ENCODE data around the gene PADI1. TPM values are rescaled to one million over a fixed set of nuclear protein-coding genes. Genes with fewer than 3 reads are reported as not detected.

PADI1 gene
- total RNA-seq, 4 donors from 2014 or later = 3.2 to 24.2 (median 6.6) TPM

DNA sequence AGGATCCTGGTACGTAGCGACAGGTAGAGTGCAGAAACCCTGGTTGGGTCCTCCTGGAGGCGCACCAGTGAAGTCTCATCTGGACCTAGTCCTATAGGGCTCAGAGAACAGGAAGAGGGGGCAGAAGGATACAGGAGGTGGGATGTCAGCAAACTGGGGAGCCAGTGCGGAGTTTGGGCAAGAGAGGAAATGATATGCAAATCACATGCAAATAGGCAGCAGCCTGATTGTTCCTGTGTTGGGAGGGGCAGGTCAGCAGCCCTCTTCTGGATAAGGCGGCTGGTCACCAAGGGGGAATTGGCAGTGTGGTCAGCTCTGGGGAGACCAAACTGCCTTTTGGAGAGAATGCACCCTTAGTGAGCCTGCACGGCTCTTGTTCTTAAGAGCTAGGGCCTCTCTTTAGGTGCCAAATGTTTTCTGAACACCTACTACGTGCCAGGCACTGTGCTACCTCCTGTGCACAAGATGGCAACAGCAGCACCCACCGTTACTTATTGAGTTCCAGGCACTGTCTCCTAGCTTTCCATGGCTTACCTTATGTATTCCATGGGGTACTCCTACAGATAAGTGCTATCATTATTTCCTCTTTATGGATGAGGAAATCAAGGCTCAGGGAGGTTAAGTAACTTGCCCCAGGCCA, 25.9 kb downstream of the PADI1 start:
- 66 to 84% methylated on average over 8 of the region's 8 CpGs for WGBS, 2 donors
- H3K4me3 ChIP-seq (ENCODE audit: low read depth, poor library complexity, severe bottlenecking) = no peak overlapping the region
- no peak for TF ChIP-seq POLR2A (IDR thresholded peaks at IDR 0.05)
- TF ChIP-seq, protein P1, sequence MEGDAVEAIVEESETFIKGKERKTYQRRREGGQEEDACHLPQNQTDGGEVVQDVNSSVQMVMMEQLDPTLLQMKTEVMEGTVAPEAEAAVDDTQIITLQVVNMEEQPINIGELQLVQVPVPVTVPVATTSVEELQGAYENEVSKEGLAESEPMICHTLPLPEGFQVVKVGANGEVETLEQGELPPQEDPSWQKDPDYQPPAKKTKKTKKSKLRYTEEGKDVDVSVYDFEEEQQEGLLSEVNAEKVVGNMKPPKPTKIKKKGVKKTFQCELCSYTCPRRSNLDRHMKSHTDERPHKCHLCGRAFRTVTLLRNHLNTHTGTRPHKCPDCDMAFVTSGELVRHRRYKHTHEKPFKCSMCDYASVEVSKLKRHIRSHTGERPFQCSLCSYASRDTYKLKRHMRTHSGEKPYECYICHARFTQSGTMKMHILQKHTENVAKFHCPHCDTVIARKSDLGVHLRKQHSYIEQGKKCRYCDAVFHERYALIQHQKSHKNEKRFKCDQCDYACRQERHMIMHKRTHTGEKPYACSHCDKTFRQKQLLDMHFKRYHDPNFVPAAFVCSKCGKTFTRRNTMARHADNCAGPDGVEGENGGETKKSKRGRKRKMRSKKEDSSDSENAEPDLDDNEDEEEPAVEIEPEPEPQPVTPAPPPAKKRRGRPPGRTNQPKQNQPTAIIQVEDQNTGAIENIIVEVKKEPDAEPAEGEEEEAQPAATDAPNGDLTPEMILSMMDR (IDR thresholded peaks at IDR 0.05) = no peak
- intact Hi-C loops (cut with DNase I; ENCODE audit: low total_unique reads) = loop anchor here (10.0 kb wide), 1 partner anchor 166 kb away; no protein-coding TSS in a partner anchor
- DNase-seq (ENCODE audit: low spot score in 2 of 2) = no peak

DNA sequence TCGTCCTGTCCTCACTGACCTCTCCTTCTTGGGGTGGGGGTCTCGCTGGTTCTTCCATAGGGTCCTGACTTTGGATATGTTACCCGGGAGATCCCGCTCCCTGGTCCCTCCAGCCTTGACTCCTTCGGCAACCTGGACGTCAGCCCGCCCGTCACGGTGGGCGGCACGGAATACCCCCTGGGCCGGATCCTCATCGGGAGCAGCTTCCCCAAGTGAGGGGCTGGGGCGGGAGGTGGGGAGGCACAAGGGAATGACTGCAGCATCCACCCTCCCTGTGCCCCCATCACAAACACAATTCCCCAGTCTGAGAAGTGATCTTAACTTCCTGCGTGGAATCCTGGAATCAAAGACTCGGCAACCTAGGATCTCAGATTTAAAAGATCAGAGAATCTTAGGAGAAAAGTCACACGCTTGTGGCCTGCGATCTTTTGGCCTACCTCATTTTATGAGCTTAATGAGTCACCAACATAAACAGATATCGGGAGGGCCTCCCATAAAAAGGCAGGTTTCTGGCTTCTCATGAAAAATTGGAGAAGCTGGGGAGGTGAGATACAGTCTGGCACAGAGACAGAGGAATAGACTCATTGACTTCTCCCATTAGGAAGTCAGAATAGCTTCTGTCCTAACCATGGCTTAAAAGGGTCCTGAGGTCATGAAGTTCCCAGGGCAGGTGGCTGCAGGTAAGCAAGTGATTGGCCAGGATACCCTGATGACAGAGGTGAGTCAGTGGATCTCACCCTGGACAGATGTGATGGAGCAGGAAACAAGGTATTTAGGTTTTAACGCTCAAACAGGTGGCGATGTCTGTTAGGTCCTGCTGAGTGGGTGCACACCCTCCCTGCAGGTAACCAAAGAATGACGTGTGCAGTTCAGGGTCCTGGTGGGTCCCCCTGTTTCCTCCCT, 28.1 kb downstream of the PADI1 start:
- TF ChIP-seq, protein P1 (IDR thresholded peaks at IDR 0.05) = no peak
- TF ChIP-seq POLR2A (IDR thresholded peaks at IDR 0.05) = no peak
- no peak for DNase-seq (ENCODE audit: low spot score in 2 of 2)
- no peak overlapping the region for H3K4me3 ChIP-seq (ENCODE audit: low read depth, poor library complexity, severe bottlenecking)
- WGBS, 2 donors = 59 to 62% methylated on average over 22 of the region's 22 CpGs
- intact Hi-C loops (cut with DNase I; ENCODE audit: low total_unique reads) = loop anchor here (10.0 kb wide), 1 partner anchor 168 kb away; no protein-coding TSS in a partner anchor

DNA sequence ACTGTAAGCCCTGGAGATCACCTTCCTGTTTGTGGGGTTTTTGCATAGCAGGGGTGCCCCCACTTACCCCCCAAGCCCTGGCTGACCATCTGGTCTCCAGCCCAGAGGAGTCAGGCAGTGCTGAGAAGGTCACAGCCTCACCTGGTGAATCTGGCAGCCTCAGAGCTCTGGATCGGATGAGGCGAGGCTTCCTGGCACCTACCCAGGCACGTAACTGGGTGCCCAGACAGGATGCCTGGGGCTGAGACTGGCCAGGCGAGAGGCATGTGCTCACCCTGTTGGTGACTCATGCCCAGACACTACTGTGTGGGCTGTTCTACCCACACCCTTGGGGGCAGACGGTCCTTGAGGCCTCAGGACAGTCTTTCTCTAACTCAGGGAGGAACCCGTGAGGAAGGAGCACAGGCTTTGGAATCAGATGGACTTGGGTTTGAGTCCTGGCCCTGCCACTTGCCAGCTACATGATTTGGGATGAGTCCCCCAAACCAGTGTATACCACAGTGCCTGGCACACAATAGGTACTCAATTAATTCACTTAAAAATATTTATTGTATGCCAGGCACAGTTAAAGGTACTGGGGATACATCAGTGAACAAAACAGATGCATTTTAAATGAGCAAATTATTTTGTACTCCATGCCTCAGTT, 28.9 kb downstream of the PADI1 start:
- peak; percentile 36 to 88 for DNase-seq (ENCODE audit: low spot score in 2 of 2)
- 12 to 15% methylated on average over 2 to 6 of the region's 6 CpGs for WGBS, 2 donors

DNA sequence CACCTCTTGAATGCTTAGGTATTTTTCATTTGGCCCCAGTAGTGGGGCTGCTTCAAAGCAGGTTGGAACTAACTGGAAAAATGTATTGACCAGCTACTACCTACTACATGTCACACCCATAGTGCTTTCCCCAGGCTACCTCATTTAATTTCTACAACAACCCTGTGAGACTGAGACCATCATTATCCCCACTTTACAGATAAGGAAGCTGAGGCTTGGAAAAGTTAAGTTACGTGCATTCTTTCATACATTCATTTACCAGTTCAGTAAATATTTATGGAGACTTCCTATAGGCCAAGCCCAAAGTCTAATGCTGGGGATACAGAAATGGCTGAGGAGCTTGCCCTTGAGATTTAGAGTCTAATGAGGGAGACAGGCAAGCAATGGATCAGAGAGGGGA, 29.5 kb downstream of the PADI1 start:
- H3K4me3 ChIP-seq (ENCODE audit: low read depth, poor library complexity, severe bottlenecking) = no peak overlapping the region
- TF ChIP-seq, protein P1 (IDR thresholded peaks at IDR 0.05) = no peak
- no peak for TF ChIP-seq POLR2A (IDR thresholded peaks at IDR 0.05)
- no peak for DNase-seq (ENCODE audit: low spot score in 2 of 2)
- intact Hi-C loops (cut with DNase I; ENCODE audit: low total_unique reads) = loop anchor here (10.0 kb wide), 1 partner anchor 170 kb away; no protein-coding TSS in a partner anchor
- 93 to 97% methylated on average over 1 of the region's 1 CpG for WGBS, 2 donors

More for the DNA sequence above, 28.9 kb downstream of the PADI1 start:
- no peak for TF ChIP-seq POLR2A (IDR thresholded peaks at IDR 0.05)
- TF ChIP-seq, protein P1 (IDR thresholded peaks at IDR 0.05) = no peak
- intact Hi-C loops (cut with DNase I; ENCODE audit: low total_unique reads) = loop anchor here (10.0 kb wide), 1 partner anchor 169 kb away; no protein-coding TSS in a partner anchor
- H3K4me3 ChIP-seq (ENCODE audit: low read depth, poor library complexity, severe bottlenecking) = no peak overlapping the region

DNA sequence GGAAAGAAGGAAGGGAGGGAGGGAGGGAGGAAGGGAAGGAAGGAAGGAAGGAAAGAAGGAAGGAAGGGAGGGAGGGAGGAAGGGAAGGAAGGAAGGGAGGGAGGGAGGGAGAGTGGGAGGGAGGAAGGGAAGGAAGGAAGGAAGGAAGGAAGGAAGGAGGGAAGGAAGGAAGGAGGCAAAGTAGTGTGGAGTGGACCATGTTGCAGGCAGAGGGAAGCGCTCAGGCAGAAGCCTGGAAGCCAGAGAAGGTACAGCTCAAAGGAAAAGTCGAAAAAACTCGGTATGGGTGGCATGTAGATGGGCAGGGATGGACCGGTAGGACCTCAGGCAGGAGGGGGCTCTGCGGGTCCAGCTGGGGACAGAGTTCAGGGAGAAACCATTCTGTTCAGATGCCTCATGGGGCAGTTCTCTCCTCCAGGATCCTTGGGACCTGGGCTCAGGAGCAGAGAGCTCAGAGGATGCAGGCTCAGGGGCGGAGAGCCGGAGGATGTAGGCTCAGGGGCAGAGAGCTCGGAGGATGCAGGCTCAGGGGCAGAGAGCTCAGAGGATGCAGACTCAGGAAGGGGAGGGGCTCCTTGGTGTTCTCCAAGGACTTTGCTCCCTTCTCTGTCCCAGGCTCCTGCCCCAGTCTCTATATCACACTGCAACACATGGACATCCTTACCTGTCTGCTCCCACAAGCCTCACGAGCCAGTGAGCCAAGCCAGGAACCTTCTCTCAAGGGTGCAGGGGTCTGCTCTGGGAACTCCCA, 30.4 kb downstream of the PADI1 start:
- DNase-seq (ENCODE audit: low spot score in 2 of 2) = no peak
- TF ChIP-seq, protein P1 (IDR thresholded peaks at IDR 0.05) = no peak
- no peak for TF ChIP-seq POLR2A (IDR thresholded peaks at IDR 0.05)
- WGBS, 2 donors = 81 to 89% methylated on average over 8 to 9 of the region's 9 CpGs
- intact Hi-C loops (cut with DNase I; ENCODE audit: low total_unique reads) = loop anchor here (10.0 kb wide), 1 partner anchor 171 kb away; no protein-coding TSS in a partner anchor
- H3K4me3 ChIP-seq (ENCODE audit: low read depth, poor library complexity, severe bottlenecking) = no peak overlapping the region
